HUDEP-2 (cell line): Measurements from ENCODE around the gene GALNT14.
A peak's percentile ranks its signal among the peaks of the same experiment; 100 is the strongest.

Experiments
- DNase-seq, 76 experiments: peaks; one replicate each; lab custom pipeline; 2025; ENCODE audit not compliant: unreplicated experiment in 76 of 76; lab: John Stamatoyannopoulos, UW

The GALNT14 gene

GRCh38 chr2:30985493-30986230 is 152.6 kb downstream of the GALNT14 start:
- DNase-seq = no peak

GRCh38 chr2:30984148-30984547 is 154.1 kb downstream of the GALNT14 start:
- no peak for DNase-seq

GRCh38 chr2:30981510-30981909 is 156.7 kb downstream of the GALNT14 start:
- no peak for DNase-seq

DNA sequence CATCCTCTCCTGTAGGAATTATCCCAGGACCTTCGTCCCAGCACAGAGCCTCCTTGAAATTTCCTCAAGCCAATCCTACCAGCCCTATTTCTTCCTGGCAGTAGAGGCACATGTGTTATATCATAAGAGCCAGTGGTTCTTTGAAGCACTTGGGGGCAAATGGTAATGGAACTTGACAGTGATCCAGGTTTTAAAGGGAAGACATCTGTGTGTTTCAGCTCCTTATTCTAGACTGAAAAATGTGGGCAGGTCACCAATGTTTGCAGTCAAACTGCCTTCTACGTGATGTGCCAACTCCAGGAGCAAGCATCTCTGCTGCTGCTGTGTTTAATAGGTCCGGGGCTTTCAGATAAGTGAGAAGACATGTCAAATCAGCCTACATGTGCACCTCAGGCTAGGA is 157.1 kb downstream of the GALNT14 start:
- no peak for DNase-seq

DNA sequence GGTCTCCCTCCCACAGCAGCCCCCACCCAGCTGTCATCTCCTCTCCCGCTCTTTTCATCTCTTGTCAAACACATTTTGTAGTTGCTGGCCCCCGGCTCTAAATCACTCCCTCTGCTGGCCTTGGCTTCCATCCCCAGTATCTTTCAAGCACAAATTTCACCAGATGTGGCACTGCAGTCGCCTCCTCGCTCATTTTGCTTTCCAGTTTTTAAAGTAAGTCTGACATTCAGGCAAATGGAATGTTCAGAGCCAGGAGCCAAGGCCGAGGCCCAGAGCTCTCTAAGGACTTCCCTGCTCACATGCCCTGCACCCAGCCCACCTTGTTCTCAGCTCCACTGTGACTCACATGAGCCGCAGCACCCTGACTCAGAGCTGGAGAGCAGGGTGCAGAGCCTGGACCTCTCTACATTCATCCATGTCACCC is 158.4 kb downstream of the GALNT14 start:
- DNase-seq = peak in 1 of 76 experiments; percentile 2

DNA sequence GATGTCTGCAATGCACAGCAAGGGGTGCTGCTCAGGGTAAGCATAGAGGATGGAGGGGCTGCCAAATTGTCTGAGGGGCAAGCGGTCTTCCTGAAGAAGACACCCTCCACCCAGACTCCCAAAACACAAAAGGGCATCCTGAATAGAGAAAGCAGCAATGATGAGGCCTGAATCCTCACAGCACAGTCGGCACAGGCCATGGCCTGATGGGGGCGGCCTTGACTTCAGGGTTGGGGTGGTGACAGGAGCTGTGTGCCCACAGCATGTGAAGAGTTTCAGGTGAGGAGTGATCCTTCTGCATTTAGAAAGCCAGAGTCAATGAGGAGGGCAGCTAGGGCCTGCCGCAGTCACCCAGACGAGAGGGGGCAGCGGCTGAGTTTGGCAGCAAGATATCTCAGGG is 159.4 kb downstream of the GALNT14 start:
- DNase-seq = no peak

DNA sequence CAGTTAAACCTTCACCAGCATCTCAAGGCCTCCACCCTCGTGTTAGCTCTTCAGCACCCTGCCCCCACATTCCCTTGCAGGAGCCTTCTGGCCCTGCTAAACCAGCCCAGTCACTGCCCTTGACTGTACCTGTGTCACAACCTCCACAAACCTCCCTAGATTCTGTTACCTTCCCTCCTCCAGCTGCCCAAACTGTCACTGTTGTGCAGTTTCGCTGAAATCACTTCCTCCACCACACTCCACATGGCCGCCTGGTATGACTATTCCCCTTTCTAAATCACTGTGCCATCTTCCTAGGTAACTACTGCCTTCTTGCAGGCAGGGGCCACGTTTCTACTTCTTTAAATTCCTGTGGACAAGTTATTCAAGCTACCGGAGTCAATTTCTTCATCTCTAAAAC is 160.2 kb downstream of the GALNT14 start:
- no peak for DNase-seq

GRCh38 chr2:30975156-30975555 is 163.1 kb downstream of the GALNT14 start:
- no peak for DNase-seq

GRCh38 chr2:30974554-30974953 is 163.7 kb downstream of the GALNT14 start:
- no peak for DNase-seq

DNA sequence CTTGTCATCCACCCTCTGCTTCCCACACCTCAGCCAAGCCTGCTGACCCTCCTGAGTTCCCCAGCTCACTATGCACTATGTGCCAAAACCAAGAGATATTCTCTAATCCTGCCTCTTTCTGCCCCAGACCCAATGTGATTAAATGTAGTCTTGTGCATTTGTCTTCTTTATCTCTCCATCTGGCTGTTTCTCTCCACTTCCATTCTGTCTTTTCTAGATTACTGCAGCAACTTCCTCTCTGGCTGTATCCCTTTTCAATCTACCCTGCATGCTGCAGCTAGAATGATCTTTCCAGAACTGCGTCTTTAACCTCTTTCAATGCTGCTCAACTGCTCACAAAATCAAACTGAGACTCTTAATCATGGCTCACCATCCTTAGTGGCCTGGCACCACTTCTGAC is 164.1 kb downstream of the GALNT14 start:
- peak in 2 of 76 experiments; percentile 5 to 8 for DNase-seq

DNA sequence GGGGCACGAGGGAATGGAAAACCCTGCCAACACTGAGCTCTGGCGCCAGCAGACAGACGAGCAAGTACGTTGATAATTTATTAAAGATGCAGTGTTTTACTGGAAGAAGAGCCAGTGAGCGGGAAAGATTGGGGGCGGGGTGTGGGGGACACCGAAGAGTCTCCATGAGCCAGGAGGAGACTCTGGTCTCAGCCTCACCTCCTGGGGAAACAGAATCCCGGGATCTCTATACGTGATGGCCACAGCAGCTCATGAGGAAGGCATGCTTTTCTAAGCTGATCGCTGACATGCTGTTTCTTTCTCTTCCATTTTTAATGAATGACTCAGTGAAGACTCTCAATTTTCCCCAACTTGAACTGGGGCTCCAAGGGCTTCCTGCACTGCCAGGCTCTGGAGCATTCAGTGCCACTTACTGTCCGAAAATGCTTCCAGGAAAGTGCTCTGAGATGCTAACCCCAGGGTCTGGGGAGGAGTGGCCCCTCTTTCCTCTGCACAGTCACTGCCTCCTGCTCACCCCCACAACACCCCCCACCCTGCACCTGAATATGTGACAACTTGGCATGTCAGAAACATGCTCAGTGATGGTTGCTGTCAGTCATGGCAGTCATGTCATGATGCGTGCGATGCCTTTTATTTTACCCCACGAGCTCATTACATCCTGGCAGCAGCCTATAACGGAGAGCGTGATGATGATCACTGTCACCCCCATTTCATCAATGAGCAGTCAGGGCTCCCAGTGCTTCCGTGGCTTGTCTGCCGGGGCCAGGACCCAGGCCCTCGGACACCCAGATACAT is 166.8 kb downstream of the GALNT14 start:
- no peak for DNase-seq

DNA sequence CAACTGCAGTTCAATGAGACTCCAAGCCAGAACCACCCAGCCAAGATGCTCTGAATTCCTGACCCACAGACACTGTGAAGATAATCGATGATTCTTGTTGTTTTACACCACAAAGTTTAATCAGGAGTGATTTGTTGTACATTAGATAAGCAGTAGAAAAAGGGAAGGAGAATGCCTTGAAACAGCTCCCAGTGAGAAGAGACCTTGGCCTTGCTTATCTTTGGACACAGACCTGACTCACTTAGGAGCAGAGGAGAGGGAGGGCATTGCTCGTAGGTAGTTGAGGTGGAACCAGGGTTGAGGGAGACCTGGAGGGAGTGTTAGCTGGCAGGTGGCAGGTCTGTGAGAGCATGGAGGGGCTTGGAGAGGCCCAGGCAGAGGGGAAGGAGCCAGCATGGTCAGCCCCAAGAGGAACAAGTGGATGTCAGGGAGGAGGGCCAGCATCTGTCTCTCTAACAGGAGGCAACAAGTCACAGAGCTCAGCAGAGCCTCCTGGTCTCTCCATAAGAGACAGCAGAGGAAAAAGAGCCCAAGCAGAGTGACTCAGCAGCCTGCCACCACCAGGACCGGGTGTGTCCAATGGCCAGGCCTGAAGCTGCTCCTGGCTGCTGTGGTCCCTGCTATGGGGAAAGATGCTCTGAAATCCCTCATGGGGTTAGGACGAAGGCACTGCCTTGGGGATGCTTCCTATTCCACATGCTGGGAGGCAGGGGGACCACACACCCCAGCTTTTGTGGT is 169.4 kb downstream of the GALNT14 start:
- DNase-seq = peak in 13 of 76 experiments; percentile 1 to 37 (median 7)

GRCh38 chr2:30966786-30967185 is 171.5 kb downstream of the GALNT14 start:
- no peak for DNase-seq

GRCh38 chr2:30965022-30965531 is 173.2 kb downstream of the GALNT14 start:
- DNase-seq = no peak

- no peak for DNase-seq
These were observed 173.8 kb downstream of the GALNT14 start for GRCh38 chr2:30964334-30965005.

- no peak for DNase-seq
These were observed 175.1 kb downstream of the GALNT14 start for GRCh38 chr2:30963184-30963583.

DNA sequence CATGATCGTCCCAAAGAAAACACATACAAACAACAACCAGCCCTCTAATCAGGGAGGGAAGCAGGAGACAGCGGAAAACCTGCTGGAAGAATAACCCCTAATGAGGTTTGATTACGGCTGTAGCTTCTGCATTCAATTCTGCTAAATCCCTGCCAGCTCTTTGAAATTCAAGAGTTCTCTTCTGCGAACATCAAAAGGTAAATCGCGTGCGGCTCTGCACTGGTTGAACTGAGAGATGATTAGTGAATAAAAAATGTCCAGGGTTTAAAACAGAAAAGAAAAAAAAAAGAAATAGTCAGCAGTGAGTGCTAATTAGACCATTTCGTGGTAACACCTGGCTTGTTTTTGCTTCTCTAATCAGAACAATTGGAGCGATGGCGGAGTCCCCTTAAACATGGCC is 178.0 kb downstream of the GALNT14 start:
- no peak for DNase-seq

DNA sequence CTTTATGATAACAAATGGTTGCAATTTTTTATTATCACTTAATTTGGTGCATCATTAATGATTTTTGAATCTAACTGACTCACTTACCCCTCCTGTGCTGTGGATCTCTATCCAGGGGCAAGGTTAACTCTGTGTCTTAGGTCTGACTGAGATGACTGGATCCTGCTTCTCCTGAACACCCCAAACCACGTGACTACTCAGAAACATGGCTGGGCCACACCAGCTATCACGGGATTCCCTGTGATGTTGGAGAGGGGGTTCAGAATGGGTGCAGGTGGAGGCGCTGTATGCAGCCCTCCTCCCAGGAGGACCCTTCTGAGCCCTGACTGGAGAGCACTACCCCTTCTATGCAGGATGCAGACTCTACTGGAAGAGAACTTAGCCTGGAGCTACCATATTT is 178.6 kb downstream of the GALNT14 start:
- DNase-seq = no peak

DNA sequence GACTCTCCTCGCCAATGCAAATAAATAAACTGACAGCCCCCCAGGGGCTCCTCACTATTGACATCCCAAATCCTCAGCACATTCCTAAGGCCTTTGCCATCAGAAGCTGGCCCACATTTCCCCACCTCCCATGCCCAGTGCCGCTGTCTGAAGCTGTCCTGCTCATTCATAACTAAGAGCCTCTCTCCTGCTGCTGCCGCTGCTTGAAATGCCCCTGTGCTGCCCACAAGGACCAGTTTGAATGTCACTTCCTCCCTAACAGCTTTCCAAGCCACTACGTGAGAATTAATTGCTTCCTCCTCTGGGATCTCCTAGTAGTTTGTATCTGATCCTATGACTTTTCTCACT is 179.3 kb downstream of the GALNT14 start:
- DNase-seq = no peak

GRCh38 chr2:30958193-30958917 is 179.9 kb downstream of the GALNT14 start:
- no peak for DNase-seq
